ENCODE results near the gene CEP112.

DNA sequence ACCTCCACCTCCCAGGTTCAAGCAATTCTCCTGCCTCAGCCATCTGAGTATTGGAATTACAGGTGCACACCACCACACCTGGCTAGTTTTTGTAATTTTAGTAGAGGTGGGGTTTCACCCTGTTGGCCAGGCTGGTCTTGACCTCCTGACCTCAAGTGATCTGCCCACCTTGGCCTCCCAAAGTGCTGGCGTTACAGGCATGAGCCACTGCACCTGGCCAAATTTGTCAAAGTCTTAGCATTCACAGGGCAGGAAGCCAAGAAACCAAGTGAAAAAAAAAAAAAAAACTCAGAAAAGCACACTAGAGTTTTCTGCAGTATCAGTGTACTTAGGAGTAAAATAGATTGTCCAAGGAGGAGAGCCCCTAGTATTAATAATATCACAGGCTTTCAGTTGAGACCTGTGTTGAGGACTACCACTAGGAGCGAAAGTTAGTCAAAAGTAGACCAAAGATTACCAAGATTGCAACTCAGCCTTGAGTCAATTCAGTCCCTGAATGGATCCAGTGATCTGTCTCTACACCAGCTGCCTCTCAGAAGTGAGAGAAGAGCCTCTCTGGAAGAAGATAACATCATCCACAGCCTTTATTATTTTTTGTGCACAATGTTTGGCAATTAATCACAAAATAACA, 159.7 kb downstream of the CEP112 start:
- TF ChIP-seq, protein P1, sequence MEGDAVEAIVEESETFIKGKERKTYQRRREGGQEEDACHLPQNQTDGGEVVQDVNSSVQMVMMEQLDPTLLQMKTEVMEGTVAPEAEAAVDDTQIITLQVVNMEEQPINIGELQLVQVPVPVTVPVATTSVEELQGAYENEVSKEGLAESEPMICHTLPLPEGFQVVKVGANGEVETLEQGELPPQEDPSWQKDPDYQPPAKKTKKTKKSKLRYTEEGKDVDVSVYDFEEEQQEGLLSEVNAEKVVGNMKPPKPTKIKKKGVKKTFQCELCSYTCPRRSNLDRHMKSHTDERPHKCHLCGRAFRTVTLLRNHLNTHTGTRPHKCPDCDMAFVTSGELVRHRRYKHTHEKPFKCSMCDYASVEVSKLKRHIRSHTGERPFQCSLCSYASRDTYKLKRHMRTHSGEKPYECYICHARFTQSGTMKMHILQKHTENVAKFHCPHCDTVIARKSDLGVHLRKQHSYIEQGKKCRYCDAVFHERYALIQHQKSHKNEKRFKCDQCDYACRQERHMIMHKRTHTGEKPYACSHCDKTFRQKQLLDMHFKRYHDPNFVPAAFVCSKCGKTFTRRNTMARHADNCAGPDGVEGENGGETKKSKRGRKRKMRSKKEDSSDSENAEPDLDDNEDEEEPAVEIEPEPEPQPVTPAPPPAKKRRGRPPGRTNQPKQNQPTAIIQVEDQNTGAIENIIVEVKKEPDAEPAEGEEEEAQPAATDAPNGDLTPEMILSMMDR (IDR thresholded peaks at IDR 0.05) = no peak
- TF ChIP-seq GABPB1 (CRISPR knock-in tag; IDR thresholded peaks at IDR 0.05) (no peak), KAT7 (CRISPR knock-in tag; IDR thresholded peaks at IDR 0.05; ENCODE audit: borderline replicate concordance) (no peak), MAX (CRISPR knock-in tag; IDR thresholded peaks at IDR 0.05) (no peak), ATF1 (CRISPR knock-in tag; IDR thresholded peaks at IDR 0.05) (no peak), NR3C1 (CRISPR knock-in tag; conservative IDR thresholded peaks at IDR 0.05; ENCODE audit: low read depth) (no peak)
- TF ChIP-seq, protein P2, sequence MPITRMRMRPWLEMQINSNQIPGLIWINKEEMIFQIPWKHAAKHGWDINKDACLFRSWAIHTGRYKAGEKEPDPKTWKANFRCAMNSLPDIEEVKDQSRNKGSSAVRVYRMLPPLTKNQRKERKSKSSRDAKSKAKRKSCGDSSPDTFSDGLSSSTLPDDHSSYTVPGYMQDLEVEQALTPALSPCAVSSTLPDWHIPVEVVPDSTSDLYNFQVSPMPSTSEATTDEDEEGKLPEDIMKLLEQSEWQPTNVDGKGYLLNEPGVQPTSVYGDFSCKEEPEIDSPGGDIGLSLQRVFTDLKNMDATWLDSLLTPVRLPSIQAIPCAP (CRISPR knock-in tag; IDR thresholded peaks at IDR 0.05) = no peak

All from WTC11 (cell line).